ENCODE measurements around the gene GDPD2.
A peak's percentile ranks its signal among the peaks of the same experiment; 100 is the strongest.

GDPD2 gene

DNA sequence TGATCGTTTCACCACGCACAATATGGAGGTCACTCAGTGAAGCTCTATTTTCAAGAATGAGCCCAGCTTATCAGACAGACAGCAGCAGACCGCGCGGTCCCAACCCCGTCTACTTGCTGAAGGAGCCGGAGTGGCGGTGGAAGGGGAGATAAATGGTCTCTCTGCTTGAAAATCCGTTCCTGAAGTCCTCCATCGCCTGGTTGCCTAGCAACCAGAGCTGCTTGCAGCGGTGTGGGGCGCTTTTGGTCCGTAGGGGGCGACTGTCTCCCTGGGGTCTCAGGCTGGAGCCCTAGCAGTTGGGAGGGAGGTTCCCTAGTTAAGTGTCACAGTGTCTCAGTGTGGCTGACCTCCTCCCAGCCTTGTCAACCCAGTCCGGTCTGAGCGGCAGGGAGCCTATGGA, 13.2 kb downstream of the GDPD2 start:
- POLR2A ChIA-PET, result no interaction called here
- TF ChIP-seq, protein P1, sequence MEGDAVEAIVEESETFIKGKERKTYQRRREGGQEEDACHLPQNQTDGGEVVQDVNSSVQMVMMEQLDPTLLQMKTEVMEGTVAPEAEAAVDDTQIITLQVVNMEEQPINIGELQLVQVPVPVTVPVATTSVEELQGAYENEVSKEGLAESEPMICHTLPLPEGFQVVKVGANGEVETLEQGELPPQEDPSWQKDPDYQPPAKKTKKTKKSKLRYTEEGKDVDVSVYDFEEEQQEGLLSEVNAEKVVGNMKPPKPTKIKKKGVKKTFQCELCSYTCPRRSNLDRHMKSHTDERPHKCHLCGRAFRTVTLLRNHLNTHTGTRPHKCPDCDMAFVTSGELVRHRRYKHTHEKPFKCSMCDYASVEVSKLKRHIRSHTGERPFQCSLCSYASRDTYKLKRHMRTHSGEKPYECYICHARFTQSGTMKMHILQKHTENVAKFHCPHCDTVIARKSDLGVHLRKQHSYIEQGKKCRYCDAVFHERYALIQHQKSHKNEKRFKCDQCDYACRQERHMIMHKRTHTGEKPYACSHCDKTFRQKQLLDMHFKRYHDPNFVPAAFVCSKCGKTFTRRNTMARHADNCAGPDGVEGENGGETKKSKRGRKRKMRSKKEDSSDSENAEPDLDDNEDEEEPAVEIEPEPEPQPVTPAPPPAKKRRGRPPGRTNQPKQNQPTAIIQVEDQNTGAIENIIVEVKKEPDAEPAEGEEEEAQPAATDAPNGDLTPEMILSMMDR (IDR thresholded peaks at IDR 0.05; ENCODE audit: control extremely low read depth, extremely low read depth, low read depth, missing control alignments), result peak; percentile 13
- CTCF ChIA-PET, result interaction anchor here (1.0 to 2.3 kb wide), 3 partner anchors 10 to 303 kb away, joined by 3 to 14 read pairs (median 4); partner anchors contain the start of gene IGBP1
- DNase-seq (ENCODE audit: extremely low spot score), result no peak

DNA sequence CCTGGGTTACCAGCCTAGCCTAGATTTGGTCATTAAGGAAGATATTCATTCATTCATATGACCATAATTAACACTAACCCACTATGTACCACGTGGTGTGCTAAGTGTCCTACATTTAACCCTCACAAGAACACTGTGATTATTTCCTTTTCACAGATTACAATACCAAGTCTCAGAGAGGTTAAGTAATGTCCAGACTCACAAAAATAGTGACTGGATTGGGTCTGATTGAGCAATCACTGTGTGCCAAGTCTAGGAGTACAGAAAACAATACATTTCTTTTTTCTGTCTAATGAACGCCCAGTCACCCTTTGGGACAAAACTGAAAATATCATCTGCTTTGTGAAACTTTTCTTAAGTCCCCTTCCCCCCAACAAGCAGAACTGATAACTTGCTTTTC, 13.9 kb downstream of the GDPD2 start:
- no peak for DNase-seq (ENCODE audit: extremely low spot score)
- CTCF ChIA-PET, result interaction anchor here (1.0 to 2.3 kb wide), 2 partner anchors 15 kb away, joined by 4 to 14 read pairs; no protein-coding TSS in a partner anchor
- TF ChIP-seq, protein P1 (IDR thresholded peaks at IDR 0.05; ENCODE audit: control extremely low read depth, extremely low read depth, low read depth, missing control alignments), result no peak
- POLR2A ChIA-PET, result no interaction called here

DNA sequence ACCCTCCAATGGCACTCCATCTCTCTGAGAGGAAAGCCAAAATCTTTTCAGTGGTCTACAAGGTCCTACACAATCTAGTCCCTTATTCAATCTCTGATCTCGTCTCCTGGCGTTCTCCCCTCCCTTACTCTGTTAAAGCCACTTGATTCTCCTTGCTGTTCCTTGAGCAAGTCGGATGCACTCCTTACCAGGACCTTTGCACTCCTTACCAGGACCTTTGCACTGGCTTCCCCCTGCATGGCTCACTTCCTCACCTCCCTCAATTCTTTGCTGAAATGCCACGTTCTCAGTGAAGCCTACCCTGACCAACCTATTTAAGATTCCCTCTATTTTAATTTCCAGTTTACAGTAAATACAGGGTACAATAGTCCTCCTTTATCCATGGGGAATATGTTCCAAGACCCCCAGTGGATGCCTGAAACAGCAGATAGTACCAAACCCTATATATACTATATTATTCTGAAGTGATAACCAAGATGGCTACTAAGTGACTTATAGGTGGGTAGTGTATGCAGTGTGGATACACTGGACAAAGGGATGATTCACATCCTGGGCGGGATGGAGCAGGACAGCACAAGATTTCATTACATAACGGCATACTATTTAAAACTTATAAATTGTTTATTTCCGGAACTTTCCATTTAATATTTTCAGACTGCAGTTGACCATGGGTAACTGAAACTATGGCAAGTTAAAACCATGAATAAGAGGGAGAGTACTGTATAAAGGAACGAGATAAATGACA, 15.0 kb downstream of the GDPD2 start:
- ChIA-PET CTCF (interaction anchor here (1.0 kb wide), 1 partner anchor 14 kb away, joined by 4 read pairs; no protein-coding TSS in a partner anchor), POLR2A (no interaction called here)
- TF ChIP-seq, protein P1 (IDR thresholded peaks at IDR 0.05; ENCODE audit: control extremely low read depth, extremely low read depth, low read depth, missing control alignments), result no peak
- no peak for DNase-seq (ENCODE audit: extremely low spot score)

DNA sequence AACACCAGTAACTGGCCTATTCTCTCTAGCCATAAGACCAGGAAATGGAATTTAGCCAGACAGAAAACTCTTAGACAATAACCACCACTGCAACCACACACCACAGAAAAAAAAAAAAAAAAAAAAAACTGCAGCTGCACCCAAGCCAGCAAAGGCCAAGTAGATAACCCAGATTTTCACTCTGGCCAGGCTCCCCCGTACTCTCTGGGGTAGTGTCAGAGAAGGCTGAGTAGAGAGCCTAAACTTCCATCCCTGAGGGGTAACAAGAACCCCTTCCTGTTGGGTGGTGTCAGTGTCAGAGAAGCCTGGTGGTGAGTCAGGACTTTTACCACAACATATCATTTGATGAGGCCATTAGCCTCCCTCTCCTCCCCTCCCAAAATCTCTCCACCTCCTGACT, 15.9 kb downstream of the GDPD2 start:
- ChIA-PET CTCF (no interaction called here), POLR2A (no interaction called here)
- DNase-seq (ENCODE audit: extremely low spot score), result no peak
- TF ChIP-seq, protein P1 (IDR thresholded peaks at IDR 0.05; ENCODE audit: control extremely low read depth, extremely low read depth, low read depth, missing control alignments), result no peak

DNA sequence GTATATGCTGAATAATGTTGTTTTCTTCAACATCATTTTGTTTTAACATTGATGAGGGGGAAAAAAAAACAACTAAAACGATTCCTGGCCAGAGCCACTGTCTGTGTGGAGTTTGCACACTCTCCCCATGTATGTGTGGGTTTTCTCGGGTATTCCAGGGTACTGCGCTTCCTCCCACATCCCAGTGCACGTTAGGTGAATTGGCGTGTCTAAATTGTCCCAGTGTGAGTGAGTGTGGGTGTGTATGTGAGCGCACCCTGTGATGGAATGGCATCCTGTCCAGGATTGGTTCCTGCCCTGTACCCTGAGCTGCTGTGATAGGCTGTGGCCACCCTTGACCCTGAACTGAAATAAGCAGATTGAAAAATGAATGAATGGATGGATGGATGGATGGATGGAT, 19.1 kb downstream of the GDPD2 start:
- CTCF ChIA-PET, result interaction anchor here (2.5 kb wide), 1 partner anchor 10 kb away, joined by 12 read pairs; no protein-coding TSS in a partner anchor

DNA sequence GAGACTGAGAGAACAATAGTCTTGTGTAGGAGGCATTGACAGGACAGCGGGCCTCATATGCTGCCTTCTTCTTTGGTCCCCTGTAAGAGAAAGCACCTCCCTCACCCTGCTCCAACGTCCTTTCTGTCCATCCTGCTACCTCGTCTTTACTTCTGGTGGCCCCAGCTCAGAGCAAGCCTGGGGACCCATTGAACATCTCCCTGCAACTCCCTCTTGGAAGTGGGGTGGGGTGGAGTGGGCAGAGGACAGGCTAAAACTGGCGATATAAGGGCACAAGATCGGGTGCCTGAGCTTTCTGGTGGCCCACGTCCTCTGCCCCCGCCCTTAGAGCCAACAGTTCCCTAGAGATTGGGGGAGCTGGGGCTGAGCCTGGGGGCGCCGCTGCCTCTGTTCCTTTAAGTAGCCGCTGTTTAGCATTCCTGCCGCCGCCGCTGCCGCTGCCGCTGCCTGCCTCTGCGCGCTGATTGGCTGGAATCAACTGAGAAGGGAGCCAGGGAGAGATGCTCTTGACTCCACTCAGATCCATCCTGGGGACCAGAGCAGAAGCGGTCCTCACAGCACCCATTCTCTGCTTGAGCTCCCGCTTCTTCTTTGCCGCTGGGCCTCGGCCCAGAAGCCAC, 21.3 kb downstream of the GDPD2 start, which contains the start of gene DLG3:
DLG3 (plus strand) TSS at position 510 of the 620 bp plus-strand sequence. CDS start 367 bp downstream, outside the sequence.
- CTCF ChIA-PET, result interaction anchor here (1.4 to 2.8 kb wide), 4 partner anchors 7 to 11 kb away, joined by 6 to 15 read pairs (median 10); no protein-coding TSS in a partner anchor
- POLR2A ChIA-PET, result no interaction called here
- TF ChIP-seq, protein P1 (IDR thresholded peaks at IDR 0.05; ENCODE audit: control extremely low read depth, extremely low read depth, low read depth, missing control alignments), result no peak
- peak; percentile 10 for DNase-seq (ENCODE audit: extremely low spot score)

More for the DNA sequence above, 19.1 kb downstream of the GDPD2 start:
- TF ChIP-seq, protein P1 (IDR thresholded peaks at IDR 0.05; ENCODE audit: control extremely low read depth, extremely low read depth, low read depth, missing control alignments), result no peak
- POLR2A ChIA-PET, result no interaction called here
- DNase-seq (ENCODE audit: extremely low spot score), result no peak

All from GM10248 (cell line).